ENCODE results near the gene GAGE2A.

DNA sequence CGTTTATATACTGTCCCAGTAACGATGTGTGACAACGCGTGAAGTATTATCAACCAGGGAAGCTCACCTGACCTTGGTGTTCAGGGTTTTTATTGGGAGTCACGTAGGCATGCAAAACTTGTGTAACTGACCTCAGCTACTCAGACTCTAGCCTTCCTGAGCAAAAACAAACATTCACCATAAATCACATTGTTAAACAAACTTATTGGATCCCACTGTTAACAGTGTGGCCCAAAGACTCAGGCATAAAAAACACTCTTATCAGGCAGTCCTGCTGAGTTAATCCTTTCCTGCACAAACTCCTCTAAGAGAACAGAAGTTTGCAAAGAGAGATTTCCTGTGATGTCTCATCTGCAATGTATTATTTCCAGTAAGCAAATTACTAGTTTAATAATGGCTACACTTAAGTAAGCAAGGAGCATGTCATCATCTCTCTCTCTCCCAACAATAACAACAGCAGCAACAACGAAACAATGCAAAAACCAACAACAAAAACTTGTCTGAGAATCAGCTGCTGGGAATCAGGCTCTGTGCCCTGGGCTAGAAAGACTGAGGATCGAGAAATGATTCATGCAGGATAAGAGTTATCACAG lies 21.5 kb downstream of the GAGE2A start:
- no peak for TF ChIP-seq POLR2A (IDR thresholded peaks at IDR 0.05)
- TF ChIP-seq, protein P1, sequence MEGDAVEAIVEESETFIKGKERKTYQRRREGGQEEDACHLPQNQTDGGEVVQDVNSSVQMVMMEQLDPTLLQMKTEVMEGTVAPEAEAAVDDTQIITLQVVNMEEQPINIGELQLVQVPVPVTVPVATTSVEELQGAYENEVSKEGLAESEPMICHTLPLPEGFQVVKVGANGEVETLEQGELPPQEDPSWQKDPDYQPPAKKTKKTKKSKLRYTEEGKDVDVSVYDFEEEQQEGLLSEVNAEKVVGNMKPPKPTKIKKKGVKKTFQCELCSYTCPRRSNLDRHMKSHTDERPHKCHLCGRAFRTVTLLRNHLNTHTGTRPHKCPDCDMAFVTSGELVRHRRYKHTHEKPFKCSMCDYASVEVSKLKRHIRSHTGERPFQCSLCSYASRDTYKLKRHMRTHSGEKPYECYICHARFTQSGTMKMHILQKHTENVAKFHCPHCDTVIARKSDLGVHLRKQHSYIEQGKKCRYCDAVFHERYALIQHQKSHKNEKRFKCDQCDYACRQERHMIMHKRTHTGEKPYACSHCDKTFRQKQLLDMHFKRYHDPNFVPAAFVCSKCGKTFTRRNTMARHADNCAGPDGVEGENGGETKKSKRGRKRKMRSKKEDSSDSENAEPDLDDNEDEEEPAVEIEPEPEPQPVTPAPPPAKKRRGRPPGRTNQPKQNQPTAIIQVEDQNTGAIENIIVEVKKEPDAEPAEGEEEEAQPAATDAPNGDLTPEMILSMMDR (IDR thresholded peaks at IDR 0.05) = no peak

Data from breast epithelium (tissue), 3 donors.